Measurements from ENCODE around the gene ACTR1A.
"Not testable (repeated sequence)": the region's sequence is repeated elsewhere in the genome, so short reads cannot be mapped to it uniquely, and the experiment has no call there.

ACTR1A gene

DNA sequence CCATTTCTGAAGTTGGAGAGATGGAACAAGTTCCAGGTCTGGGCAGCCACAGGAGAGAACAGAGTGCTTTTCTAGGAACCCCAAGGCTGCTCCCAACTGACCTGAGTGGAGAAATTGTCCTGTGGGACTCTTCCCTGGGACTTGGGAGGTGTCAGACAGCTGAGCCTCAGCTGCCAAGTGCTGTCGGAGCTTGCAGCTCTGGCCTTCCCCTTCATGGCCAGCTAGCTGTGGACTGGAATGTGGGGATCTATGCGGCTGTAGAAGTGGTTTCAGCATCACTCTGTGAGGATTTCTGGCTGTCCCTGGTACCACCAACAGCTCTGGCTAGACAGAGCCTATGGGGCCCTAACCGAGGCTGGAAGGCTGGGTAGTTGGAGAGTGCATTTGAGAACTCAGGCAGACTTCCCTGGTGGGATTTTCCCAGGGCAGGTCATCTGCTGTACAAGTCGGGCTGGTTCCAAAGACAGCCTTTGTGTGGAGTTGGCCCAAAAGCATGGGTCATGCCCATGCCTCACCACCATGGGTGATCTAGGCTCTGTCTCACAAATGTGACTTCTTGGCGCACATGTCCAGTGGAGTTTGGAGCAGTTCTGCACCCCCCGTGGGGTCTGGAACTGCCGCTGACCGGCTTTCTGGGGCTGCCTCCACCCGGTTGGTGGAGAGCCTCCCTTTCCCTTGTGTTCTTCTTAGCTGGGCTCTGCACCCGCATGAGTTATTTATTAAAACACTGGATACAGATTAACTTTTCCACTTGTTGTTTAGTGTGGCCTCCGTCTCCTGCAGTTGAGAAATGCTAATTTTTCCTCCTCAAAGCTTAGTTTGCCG lies 12.2 kb upstream of the ACTR1A start:
- DNase-seq, result no peak

DNA sequence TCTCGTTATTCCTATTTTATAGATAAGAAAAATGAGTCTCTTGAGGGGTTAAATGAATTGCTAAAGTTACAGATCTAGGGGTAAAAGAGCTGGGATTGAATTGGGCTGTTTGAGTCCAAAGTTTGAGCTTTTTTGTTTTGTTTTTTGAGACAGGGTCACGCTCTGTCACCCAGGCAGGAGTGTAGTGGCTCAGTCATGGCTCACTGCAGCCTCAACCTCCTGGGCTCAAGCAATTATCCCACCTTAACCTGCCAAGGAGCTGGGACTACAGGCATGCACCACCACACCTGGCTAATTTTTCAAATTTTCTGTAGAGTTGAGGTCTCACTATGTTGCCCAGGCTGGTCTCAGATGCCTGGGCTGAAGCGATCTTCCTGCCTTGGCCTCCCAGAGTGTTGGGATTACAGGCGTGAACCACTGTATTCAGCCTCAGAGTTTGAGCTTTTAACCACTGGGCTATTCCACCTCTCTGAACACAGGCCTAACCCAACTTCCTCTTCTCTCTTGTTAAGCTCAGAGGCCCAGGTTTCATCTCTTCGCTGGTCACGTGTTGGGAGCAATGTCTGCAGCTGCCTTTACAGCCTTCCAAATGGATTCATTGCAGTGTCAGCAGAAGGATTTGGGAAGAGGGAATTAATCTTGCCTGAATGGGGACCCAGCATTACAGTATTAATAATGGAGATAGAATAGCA lies 9.2 kb upstream of the ACTR1A start:
- no peak for DNase-seq

DNA sequence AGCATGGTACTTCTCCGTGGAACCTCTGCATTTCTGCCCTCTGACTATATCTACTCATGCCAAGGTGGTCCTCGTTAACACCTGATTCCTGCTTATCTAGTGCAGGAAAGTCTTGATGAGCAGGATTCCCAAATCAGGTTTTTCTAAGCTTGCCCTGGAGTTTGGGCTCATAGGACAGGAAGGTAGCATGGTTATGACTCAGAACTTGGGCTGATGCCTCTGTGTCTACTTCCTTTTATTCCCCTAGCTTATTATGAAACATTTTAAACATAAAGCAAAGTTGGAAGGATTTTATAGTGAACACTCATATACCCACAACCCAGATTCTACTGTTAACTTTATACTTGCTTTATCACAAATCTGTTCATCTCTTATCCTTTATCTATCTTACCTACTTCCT lies 6.9 kb upstream of the ACTR1A start:
- no peak for DNase-seq

DNA sequence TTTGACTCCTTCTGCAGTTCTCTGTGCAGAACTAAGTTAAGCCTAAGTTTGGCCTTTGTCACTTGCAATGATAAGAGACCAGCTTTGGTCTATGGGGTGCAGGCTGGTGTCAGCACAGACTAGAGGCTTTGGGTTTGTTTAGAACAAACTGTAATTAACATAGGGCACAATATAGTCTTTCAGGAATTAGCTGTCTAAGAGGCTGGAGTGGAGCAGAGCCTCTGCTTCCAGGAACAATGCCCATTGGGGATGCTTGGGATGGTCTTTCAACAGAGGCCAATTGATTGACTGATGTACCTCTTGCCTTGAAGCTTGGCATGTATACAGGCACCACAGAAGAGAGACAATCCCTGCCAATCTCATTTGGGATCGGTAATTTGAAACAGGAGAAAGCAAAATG lies 6.0 kb upstream of the ACTR1A start:
- no peak for DNase-seq

DNA sequence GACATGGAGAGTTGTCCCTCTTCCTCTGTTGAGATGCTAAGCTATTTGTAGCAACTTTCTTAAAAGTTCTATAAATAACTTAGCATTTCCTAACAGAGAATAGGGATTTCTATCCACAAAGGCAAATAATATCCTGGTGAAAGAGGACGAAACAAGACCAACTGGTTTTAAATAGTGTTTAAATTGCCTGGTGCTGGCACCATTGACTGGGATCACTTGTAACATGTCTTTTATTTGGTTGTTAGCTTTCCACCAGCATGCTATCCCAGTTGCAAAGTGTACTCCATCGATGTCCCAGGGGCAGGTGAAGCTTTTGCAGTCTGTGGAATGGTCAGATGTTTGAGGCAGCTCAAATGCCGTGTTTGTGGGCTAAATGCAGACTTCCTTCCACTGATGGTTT lies 5.0 kb upstream of the ACTR1A start:
- no peak for DNase-seq

DNA sequence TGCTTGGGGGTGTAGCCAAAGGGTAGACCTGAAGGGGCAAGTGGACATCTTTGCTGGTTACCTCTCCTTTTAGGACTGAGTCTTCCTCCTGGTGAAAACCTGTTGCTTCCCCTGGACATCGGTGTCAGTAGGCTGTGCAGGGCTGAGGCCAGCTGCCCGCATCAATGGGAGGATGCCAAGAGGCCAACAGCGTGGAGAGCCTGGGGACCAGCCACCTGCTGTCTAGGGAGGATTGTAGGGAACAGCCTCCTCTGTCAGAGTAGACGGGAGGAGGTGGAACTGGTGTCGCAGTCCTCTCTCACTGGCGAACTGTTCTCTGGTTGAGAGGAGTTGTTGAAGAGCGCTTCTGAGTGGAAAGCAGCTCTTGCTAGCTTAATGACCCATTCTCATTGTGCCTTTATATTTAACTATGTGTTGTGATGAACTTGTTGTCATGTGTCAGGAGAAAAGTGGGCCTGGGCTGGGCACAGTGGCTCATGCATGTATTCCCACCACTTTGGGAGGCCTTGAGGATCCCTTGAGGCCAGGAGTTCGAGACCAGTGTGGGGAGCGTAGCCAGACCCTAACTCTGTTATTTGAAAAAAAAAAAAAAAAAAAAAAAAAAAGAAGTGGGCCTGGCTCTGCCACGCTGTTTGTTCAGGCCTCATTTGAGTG lies 3.1 kb upstream of the ACTR1A start:
- DNase-seq, result no peak

DNA sequence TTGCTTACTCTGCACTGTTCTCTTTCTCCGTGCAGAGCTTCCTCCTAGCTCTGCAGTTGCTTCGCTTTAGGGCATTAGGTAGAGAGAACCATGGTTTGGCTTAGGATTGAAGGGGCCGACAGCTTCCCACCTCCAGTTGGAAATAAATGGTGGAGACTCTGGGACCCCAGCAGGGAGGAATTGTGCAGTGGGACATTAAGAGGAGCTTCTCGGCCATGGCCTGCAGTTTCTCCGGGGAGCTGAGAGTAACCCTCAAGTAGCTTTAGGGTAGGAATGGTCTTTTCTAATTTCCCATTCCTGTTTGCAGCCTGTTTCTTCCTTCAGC lies 2.4 kb upstream of the ACTR1A start:
- DNase-seq, result no peak

DNA sequence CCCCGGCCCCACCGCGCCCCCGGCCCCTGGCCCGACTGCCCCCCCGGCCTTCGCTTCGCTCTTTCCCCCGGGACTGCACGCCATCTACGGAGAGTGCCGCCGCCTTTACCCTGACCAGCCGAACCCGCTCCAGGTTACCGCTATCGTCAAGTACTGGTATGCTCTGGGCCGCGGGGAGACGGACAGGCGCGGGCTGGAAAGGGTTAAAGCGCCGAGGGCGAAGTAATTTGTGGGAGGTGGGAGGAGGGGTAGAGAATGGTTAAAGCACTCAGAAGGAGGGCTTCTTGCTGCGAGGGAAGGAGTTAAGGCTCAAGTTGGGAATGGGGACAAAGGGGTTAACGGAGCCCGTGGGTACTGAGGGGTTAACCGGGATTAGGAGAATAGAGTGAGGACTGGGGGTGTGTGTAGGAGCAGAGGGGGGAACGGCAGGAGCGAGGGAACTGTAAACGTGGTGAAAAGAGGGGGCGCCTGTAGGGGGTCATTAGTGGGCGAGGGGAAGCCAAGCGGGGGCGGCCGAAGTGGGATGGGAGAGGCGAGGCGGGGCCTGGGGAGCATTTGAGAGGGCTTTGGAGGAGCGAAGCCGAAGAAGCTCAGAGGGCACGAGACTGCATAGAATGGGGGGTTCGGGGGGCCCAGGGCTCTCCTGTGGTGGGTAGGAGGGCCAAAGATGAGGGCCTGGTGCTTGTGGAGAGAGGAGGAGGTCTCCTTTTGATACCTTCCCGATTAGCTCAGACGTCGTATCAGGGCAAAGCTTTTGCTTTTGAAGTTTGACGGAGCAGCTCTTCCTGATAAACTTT lies 1.9 kb upstream of the ACTR1A start:
- peak; percentile 9 for DNase-seq

DNA sequence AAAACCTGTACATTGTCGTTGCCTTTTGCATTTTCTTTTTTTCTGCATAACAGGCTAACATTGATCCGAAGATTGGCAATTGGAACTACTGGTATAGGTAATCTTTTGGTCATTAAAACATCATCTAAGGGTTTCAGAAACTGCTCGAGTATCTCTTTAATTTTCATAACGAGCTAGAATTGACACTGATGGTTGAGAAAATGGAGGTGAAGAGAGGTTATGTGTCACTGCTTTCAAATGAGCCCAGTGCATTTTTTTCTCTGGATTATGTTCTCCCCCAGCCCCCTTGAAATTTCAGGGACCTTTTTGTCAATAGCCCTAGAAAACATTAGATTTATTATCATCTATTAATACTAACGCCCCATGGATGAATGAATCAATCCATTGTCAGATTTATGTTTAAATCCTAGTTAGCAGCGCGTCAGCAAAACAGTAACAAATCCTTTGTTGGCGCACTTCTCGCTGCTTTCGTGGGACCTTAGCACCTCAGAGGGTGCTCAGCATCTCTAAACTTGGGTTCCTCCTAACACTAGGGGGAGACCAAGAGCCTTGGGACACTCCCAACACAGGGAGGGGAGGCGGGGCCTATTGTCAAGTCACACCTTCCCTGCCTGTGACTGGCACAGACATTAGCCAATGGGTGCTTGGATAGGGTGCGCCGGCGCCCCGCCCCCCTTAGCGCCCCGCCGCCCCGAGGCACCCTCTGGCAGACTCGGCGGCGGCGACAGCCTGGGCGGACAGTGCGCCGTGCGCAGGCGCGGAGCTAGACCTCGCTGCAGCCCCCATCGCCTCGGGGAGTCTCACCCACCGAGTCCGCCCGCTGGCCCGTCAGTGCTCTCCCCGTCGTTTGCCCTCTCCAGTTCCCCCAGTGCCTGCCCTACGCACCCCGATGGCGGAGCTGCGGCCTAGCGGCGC lies 1.0 kb upstream of the ACTR1A start, which contains the start of gene SUFU:
SUFU (plus strand) TSS at position 709 of the 915 bp plus-strand sequence; CDS start at position 890, 181 bp downstream.
- peak; percentile 97 for DNase-seq

DNA sequence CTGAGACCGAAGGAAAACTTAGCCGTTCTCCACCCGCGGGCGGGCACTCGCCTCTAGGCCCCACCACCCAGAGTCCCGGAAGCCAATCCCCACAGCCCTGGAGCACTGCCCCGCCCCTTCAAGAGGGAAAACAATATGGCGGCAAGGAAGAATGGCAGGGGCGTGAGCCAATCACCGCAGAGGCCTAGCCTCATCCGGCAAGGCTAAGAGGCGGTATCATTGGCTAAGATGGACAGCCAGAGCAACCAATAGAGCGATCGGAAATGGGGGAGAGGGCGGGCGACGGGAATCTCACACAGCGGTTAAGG lies 529 bp downstream of the ACTR1A start:
- DNase-seq, result peak; percentile 97

DNA sequence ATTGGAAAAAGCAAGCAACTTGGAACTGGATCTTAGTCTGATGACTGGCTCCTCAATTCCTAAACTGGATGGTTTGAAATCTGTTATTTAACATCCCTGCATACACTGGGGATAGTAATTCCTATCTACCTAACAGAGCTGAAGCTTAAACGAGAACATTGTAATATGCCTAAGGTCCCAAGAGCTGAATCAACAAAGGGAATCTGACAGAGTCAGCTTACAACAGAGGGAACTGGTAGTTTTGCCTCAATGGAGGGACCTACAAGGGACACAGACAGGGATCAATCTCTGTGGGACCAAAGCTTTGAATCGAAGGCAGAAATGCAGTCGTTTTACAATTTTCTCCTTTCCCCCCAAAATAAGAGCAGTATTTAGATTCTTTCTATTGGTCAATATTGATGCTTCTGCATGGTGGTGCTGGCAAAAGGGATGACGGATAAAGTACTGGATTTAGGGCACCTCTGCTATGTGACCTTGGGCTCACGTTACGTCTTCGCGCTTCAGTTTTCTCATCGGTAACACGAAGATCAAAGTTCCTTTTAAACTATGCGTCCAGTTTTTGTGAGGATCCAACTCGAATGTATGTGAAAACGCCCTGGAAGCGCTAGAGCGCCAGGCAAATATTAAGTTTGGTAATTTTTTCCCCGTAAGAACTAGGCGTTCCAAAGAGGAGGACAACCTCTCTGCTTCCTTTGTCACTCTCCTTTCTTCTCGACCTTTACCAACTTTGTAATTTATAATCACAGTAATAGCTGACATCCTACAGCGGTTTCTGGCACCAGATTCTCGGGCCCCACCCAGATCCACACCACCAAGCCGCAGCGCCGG lies 1.1 kb downstream of the ACTR1A start:
- peak; percentile 1 for DNase-seq

DNA sequence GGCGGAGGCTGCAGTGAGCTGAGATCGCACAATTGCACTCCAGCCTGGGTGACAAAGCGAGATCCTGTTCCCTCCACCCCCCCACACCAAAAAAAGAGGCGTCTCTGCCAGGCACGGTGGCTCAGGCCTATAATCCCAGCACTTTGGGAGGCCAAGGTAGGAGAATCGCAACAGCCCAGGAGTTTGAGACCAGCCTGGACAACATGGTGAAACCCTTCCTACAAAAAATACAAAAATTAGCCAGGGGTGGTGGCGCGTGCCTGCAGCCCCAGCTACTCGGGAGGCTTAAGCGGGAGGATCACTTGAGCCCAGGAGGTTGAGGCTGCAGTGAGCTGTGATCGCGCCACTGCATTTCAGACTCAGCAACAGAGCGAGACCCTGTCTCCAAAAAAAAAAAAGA lies 1.8 kb downstream of the ACTR1A start:
- DNase-seq, result not testable (repeated sequence)

DNA sequence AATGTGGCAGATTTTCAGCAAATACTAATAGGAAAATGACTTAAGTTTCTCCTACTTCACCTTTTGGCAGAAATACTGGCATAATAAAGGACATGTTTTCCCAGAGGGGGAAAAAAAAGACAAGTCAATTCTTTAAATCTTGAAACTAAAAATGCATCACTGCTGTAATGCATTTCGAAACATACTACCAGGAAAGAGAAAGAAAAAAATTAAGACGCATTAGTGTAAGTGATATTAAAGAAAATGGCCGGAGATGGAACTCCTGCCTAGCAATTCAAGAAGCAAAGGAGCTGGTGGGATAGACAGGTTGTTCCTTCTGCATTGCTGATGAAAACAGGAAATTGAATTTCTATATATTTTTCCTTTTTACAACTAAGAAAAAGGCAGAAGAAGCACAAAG lies 3.2 kb downstream of the ACTR1A start:
- no peak for DNase-seq

DNA sequence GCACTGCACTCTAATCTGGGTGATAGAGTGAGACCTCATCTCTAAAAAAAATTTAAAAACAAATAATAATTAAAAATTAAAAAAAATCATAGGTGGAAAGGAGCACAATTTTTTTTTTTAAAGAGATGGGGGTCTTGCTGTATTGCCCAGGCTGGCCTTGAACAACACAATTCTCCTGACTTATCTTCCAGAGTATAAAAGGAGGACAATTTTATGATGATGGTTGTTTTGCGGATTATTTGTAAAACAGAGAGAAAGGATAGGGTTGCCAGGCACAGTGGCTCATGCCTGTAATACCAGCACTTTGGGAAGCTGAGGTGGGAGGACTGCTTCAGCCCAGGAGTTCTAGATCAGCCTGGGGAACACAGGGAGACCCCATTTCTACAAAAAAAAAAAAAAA lies 5.0 kb downstream of the ACTR1A start:
- DNase-seq, result no peak

DNA sequence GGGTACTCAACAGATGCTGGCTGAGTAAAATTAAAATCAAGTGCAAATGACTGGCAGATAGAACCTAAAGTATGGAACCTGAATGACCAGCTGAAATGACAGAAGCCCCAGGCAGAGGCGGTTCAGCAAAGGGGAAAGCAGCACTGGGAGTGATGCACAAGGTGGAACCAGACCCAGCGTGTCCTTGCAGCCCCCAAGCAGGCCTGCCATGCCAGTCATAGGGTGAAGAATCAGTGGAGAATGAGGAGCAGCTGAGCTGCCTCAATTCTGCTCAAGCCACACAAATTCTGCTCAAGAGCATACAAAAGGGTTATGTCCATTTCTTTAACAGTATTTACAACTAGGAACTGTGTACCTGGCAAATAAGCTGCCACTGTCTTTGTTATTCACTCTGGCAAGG lies 8.7 kb downstream of the ACTR1A start:
- DNase-seq, result no peak

DNA sequence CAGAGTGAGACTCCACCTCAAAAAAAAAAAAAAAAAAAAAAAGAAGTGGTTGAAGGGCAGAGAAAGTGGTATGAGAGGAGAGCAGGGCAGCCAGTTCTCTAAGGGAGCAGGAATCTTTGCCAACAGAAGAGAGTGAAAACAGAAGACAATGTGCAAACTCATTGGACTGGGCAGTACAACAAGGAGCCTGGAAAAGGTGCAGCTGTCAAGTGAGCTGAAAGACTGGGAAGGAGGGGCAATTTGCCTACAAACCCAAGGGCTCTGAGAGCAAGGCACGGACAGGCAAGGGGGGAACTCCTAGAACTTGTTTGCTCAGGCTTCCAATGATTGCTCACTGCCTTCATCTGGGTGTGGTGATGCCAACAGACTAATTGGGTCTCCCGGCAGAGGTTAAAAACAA lies 9.5 kb downstream of the ACTR1A start:
- no peak for DNase-seq

DNA sequence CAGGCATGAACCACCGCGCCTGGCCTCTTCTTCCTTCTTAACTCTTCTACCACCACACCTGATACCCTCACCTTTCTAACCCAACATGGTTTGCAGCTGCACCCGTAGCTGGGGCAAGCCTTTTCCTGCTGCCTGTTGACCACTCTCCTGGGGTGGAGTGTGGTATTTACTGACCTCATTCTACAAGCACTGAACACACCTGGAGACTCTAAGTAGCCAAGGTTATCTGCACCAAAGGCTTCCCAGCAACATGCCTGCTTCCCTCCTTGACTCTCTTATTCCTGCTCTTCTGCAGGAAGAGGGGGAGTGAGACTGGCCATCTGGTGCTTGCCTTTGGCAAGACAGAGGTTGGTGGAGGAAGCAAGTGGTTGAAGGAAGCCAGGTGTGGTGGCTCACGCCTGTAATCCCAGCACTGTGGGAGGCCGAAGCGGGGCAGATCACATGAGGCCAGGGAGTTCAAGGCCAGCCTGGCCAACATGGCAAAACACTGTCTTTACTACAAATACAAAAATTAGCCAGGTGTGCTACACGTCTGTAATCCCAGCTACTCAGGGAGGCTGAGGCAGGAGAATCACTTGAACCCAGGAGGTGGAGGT lies 10.1 kb downstream of the ACTR1A start:
- DNase-seq, result no peak

DNA sequence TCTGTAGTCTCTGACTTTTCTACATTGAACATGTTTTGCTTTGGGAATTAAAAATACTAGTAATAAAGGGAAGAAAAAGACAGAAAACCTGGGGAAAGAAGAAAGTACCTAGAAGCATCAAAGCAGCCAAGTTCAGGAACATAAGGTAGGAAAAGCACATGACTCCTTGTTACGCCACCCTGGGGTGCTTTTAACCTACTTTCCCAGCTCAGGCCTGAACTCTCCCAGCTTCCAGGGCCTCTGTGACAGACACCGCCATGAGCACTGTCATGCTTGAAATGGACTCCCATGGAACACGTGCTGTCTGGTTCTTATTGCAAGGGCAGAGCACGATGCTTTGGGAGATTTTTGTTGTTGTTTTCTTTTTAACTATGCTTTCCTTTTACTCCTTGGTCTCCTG lies 11.4 kb downstream of the ACTR1A start:
- DNase-seq, result no peak

DNA sequence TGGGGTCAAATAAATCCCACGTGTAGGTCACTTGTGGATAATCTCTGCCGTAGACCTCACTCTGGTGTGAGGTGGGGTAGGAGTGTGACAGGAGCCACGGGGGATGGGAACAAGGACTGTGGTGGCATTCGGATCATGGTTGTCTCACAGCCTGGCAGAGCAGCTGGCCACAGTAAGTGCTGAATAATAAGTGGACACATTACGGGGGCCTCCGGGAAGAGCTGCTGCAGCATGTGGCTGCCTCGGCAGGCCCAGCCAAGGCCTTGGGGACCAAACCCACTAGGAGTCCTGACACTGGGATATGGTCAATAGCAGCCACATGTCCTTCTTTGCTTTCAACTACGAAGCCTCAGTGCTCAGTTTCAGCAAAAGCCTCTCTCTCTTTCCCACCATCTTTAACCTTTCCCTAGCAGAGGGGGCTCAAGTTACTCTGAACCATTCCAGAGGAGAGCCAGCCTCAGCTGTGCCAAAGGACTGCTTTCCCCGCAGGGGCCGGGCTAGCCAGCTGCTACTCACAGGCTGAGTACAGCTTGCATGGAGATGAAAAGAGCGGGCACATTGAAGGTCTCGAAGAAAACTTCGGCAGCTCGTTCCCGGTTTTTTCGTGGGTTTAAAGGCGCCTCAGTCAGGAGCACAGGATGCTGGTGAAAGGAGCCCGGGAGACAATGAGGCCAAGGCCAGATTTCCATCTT lies 17.3 kb downstream of the ACTR1A start:
- no peak for DNase-seq

DNA sequence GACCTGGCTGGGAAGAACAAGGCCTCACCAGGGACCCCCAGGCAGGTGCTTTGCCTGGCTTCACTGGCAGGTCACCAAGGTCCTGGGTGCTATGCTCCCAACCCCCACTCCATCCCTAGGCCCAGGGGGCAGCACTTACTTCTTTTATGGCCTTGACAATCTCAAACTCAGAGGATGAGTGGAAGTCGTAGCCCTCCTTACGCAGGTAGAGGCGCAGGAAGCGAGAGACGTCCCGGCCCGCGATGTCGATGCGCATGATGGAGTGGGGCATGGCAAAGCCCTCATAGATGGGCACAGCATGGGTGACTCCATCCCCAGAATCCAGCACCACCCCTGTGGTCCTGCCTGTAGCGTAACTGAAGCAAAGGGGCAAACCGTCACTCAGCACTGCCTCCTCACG lies 18.5 kb downstream of the ACTR1A start:
- no peak for DNase-seq
